Activated CD4-positive, alpha-beta T cell treated with anti-CD3 and anti-CD28 coated beads for 4 hours (primary cell): ENCODE measurements around the gene TNNT2.

Experiments
- DNase-seq, 2 donors: peaks; one replicate each; pipeline ENCODE4 v3.0.0-alpha.2; 2020

The TNNT2 gene

GRCh38 chr1:201354901-201355295 lies 22.6 kb downstream of the TNNT2 start:
- no peak for DNase-seq

DNA sequence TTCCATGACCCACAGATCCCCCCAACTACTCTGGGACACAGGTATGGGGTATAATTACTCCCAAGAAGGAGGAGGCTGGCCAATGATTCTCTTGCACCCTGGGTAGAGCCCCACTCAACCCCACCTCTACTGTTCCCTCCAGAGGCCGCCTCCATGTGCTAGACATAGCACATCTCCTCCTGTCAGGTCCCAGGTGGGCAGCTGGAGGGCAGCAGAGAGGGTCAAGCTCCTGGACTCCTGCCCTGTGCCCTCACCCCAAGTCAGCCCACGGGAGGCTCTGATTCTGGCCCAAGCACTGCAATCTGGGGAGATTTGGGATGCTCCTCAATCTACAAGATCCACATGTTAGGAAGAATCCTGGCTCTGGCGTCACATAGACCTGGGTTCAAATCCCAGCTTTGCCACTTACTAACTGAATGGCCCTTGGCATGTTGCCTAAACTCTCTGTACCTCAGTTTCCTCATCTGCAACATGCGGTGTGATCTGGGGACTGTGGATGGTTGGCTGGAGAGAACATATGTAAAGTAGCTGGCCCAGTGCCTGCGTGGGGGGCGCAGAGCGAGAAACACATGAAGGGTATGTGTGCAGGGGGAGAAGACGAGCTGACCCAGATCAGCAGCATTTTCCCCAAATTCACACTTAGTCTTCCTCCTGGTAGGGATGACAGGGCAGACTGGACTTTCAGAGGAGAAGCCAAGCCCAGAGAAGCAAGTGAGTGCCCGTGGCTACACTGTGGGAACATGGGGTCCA lies 23.2 kb downstream of the TNNT2 start:
- no peak for DNase-seq

- DNase-seq = no peak
Measured at GRCh38 chr1:201353186-201353940, 24.1 kb downstream of the TNNT2 start.

- no peak for DNase-seq
Measured at GRCh38 chr1:201351617-201352016, 25.9 kb downstream of the TNNT2 start.

GRCh38 chr1:201350884-201351283 lies 26.6 kb downstream of the TNNT2 start:
- no peak for DNase-seq

DNA sequence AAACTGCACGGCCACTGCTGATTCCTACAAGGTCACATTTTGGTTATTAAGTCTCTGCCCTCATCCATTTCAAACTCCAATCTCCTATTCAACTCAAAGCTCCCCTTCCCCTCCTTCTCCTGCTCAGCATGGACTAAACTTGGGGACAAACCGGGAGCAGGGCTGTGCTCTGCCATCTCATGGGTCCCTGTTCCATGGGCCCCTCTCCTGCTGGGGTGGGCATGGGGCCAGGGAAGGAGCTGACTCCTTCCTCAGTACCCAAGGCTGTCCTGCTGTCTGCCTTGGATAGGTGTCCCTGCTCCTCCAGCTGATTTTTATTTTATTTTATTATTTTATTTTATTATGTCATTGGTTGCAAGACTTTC lies 27.1 kb downstream of the TNNT2 start:
- DNase-seq = no peak

- DNase-seq = no peak
Measured at GRCh38 chr1:201349092-201349491, 28.4 kb downstream of the TNNT2 start.

DNA sequence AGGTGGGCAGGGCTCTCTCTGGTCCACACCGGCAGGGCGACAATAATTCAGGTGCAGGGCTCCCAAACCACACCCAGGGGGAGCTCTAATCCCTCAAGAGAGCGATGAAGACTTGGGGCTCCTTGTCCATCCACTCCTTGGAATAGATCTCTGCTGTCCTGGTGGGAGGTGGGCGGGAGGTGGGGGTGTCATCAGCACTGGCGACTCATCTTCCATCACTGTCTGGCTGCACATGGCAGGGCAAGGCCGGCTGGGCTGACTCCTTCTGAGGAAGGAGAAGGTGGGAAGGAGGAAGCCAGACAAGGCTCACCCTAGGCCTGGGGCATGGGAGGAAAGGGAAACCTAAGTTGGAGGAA lies 29.3 kb downstream of the TNNT2 start:
- no peak for DNase-seq

DNA sequence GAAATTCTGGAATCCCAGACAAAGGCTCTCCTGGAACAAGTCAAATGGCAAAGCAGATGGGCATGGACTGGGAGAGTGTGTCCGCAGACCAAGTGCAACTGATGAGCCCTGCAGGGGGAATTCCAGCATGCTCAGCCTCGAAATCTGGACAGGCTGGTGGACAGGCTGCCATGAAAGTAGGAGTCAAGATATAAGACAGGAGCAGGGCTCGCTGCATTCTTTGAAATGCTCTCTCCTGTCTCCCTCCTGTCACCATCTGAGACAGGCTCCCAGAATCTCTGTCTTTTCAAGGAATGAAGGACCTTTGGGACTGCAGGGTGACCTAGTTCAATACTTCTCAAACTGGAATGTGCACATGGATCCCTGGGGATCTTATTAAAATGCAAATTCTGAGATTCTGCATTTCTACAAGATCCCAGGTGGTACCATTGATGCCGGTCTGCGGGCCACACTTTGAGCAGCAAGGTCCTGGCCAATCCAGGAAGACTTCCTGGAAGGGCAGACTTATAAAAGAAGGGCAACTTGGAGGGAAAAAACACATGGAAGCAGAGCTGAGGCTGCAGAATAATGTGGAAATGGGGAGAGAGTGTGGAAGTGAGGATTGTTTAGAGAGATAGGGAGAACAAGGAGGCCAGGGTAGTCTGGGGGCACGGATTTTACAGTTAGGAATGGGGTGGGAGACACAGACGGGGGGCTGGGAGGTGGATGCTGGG lies 29.8 kb downstream of the TNNT2 start:
- no peak for DNase-seq

DNA sequence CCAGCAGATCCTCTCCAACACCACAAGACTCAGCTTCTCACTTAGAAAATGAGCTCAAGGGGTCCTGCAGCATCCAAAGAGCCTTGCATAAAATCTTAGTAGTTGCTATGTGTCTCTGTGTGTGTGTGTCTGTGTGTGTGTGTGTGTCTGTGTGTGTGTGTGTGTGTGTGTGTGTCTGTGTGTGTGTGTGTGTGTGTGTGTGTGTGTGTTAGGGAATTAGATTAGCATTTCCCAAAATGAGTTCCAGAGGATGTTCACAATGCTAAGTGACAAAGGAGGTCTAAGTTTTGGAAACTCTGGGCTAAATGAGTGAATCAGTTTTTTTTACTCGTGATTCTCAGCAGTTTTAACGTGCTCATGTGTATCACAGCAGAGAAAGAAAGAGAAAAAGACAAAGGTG lies 30.5 kb downstream of the TNNT2 start:
- DNase-seq = no peak

DNA sequence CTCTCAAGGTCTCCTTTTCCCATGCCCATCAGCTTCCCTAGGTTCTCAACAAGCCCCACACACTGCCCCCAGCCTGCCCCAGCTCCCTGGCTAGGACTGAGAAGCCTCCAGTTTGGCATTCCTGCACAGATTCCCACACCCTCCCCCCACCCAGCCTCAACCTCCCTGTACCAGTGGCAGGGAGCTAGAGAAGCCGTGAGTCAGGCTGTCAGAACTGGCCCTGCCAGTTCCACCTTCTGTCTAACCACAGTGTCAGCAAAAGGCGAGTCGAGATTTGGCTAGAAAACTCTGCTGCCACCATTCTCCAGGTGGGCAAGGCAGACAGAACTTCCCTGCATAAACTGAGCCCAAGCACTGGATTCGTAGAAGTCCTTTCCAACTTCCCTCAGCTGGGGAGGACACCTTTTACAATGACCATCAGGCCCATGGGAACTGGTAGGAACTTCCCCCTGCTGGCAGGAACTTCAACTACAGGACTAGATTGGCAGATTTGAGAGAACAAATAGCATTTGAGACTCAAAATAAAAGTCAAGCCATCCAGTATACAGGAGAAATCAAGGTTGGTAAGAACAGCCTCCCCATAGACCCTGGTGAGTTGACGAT lies 31.0 kb downstream of the TNNT2 start:
- no peak for DNase-seq

GRCh38 chr1:201345081-201345355 lies 32.5 kb downstream of the TNNT2 start:
- no peak for DNase-seq

GRCh38 chr1:201344206-201345080 lies 33.0 kb downstream of the TNNT2 start:
- DNase-seq = no peak

DNA sequence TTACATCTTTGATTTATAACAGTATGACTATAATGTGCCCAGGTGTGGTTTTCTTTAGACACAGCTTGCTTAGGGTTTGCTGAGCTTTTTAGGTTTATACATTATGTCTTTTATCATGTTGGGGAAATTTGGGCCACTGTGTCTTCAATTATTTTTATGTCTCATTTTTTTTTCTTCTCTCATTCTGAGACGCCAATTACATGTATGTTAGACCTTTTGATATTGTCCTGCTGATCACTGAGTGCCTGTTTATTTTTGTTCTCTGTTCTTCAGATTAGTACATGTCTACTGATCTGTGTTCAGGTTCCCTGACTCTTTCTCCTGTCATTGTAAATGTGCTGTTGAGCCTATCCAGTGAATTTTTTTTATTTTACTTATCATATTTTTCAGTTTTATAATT lies 36.1 kb downstream of the TNNT2 start:
- DNase-seq = no peak

DNA sequence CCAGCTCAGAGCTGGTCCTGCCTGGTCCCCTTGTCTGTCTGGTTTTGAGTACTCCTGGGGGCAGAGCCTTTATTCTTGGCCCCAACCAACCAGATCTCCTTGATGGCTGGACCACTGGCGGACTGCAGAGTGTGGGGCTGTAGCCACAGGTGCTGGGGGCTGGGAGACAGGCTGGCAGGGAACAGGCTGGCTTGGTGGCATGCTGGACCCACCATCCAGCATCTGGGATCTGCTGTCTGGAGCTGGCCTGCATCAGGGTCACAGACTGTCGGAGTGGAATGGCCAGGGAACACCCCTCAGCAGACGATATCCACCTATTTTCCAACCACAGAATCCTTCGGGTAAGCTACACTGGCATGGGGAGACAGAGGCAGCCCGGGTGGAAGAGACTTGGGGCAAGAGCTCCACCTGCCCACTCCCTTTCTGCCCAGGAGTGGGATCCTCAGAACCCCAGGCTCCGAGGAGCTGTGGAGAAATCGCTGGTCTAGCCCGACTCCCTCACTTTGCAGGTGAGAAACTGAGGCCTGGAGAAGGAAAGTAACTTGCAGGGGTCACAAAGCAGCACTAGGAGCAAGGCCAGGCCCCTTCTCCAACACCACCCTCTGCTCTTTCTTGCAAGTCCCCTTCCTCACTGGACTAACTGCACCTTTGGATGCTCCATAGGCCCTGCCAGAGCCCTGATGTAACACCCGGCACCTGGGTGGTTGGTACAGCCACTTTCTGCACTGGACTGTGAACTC lies 40.6 kb downstream of the TNNT2 start:
- no peak for DNase-seq

DNA sequence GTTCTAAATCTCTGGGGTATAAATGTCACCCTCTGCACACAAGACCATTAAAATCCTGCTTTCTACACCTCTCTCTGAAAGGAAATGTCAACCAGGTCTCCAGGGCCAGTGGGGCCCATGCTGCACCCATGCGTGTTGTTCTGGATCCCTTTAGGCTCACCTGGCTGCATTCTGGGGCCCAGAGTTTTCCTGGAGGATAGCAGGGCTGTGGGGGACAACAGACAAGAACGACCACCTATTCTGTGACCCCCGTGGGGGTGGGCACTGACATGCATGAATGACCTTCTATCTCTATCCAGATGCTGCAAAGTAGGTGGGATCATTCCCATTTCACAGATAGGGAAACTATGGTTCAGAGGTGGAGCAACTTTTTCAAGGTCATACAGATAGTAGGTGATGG lies 41.6 kb downstream of the TNNT2 start:
- DNase-seq = no peak

GRCh38 chr1:201335174-201335870 lies 42.2 kb downstream of the TNNT2 start:
- no peak for DNase-seq

DNA sequence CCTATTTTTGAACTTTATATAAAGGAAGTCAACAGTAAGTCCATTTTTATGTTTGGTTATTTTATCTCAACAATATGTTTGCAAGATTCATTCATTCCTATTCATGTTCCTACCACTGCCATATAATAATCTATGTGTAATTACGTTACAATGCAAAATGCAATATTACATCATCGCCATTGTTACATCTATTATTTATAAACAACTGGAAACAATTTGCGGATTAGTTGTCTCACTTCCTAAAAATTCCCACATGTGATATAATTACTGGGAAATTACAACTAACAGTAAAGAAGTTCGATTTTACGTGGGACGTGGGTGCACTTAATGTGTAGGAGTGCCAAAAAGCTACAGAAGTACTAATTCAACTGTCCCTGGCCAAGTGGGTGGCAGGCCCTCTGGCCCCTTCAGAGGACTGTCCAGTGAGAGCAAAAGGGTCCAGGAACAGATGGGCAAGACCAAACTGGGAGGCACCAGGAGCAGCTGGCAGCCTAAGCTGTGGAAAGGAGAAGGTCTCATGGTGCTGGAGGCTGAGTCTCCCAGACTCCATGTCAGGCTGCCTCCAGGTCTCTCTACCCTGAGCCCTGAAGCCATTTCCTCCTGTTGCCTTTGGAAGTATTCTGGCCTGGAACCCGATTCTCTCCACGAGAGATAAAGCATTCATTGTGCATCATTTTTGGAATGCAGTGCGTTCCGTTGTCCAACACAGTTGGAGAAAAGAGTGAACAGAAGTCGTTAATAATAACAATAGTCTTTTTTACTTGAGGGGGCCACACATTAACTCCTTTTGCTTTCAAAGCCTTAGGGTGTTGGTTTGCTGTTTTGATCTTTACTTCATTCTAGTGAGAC lies 42.9 kb downstream of the TNNT2 start:
- DNase-seq = no peak

GRCh38 chr1:201332616-201333335 lies 44.7 kb downstream of the TNNT2 start:
- no peak for DNase-seq

DNA sequence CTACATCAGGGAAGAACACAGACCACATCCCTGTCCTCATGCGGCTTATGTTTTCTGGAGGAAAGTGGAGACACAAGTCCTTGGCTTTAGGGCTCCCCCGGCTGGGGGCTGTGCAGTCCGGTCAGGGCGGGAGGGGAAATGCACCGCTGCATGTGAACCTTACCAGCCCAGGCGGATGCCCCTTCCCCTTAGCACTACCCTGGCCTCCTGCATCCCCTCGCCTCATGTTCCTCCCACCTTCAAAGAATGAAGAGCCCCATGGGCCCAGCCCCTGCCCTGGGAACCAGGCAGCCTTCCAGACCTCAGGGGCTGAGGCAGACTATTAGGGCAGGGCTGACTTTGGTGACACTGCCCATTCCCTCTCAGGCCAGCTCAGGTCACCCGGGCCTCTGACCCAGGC lies 45.5 kb downstream of the TNNT2 start:
- no peak for DNase-seq
